HepG2 (cell line): Measurements from ENCODE around the gene PLGRKT. TPM values are rescaled to one million over a fixed set of nuclear protein-coding genes. Genes with fewer than 3 reads are reported as not detected.

Experiments used
- ATAC-seq: fragments of 200-7000 bp; cut with Tn5 transposase; 3 replicates; pipeline ENCODE4 v1.9.1; 2020; ENCODE audit warnings: mild to moderate bottlenecking, moderate library complexity
- BruUV-seq: library from RNA; stranded (reverse); fragments of 400-500 nt; replicated peaks from 2 replicates; lab custom pipeline; 2021; lab: Mats Ljungman, UMichigan
- CTCF ChIA-PET: fragments of 300-600 bp; formaldehyde crosslinking; extraction: SDS; loops from one replicate; lab custom pipeline; 2021; ENCODE audit warnings: low total read pairs, inconsistent platforms, low intra/inter-chr PET ratio; lab: Yijun Ruan, JAX
- POLR2A ChIA-PET: fragments of 350-600 bp; sonication (Branson Sonifier 250); formaldehyde crosslinking; loops from one replicate; lab custom pipeline; 2020; ENCODE audit warnings: antibody characterized with exemption, inconsistent platforms; lab: Yijun Ruan, JAX
- DNase-seq: peaks from one replicate; pipeline ENCODE4 v3.0.0-alpha.2; 2015; ENCODE audit warnings: low spot score
- FAIRE-seq: peaks from 3 replicates; lab custom pipeline; 2011; peaks lifted over from hg19 to GRCh38; lab: Jason Lieb, UNC
- H2AFZ ChIP-seq: one replicate; pipeline ENCODE4 v1.6.1; 2011; ENCODE audit warnings: low read length, inconsistent platforms
- H3K27ac ChIP-seq: fragments of 300-600 bp; 3 replicates; pipeline ENCODE4 v1.8.0; 2011; ENCODE audit warnings: mixed run types, mild to moderate bottlenecking, mixed read lengths, low read length, inconsistent platforms; ENCODE audit not compliant: insufficient read depth; ENCODE audit errors: extremely low read length
- H3K27me3 ChIP-seq, 2 experiments: fragments of 200-600 bp in 1 of 2; 2 replicates in 1 of 2; 3 replicates in 1 of 2; pipeline versions ENCODE4 v1.6.0 to v1.8.0; 2011; ENCODE audit warnings: low read length in 2 of 2, mild to moderate bottlenecking in 2 of 2, moderate library complexity in 2 of 2, inconsistent platforms in 1 of 2; ENCODE audit not compliant: insufficient read depth in 2 of 2, control insufficient read depth in 1 of 2
- H3K36me3 ChIP-seq, 2 experiments: fragments of 200-600 bp in 1 of 2; replicated peaks in 1 of 2; 2 replicates in 1 of 2; 3 replicates in 1 of 2; pipeline versions ENCODE4 v1.5.1 to v1.8.0; 2011; ENCODE audit warnings: low read length in 2 of 2, inconsistent platforms in 1 of 2; ENCODE audit not compliant: insufficient read depth in 2 of 2, control insufficient read depth in 1 of 2
- H3K4me1 ChIP-seq: 2 replicates; pipeline ENCODE4 v1.5.1; 2012; ENCODE audit warnings: low read length, inconsistent platforms; ENCODE audit not compliant: insufficient read depth
- H3K4me2 ChIP-seq: 2 replicates; pipeline ENCODE4 v1.6.0; 2011; ENCODE audit warnings: low read depth, low read length, inconsistent platforms
- H3K4me3 ChIP-seq, 3 experiments: fragments of 200-600 bp in 1 of 3; sonication (generic), shearing (Covaris generic) in 1 of 3; replicated peaks in 1 of 3; 2 replicates each; pipeline ENCODE4 v1.5.1; 2011 to 2016; ENCODE audit warnings: low read length in 3 of 3, inconsistent platforms in 2 of 3, low read depth in 2 of 3, mild to moderate bottlenecking in 2 of 3, control low read depth in 1 of 3, mixed read lengths in 1 of 3; ENCODE audit not compliant: insufficient read depth in 1 of 3
- H3K79me2 ChIP-seq: one replicate; pipeline ENCODE4 v1.6.1; 2011; ENCODE audit warnings: low read length, inconsistent platforms; ENCODE audit not compliant: insufficient read depth
- H3K9ac ChIP-seq: 2 replicates; pipeline ENCODE4 v1.6.0; 2011; ENCODE audit warnings: mild to moderate bottlenecking, low read depth, low read length, inconsistent platforms; ENCODE audit not compliant: insufficient read depth
- H3K9me3 ChIP-seq: 2 replicates; pipeline ENCODE4 v1.5.1; 2012; ENCODE audit warnings: mild to moderate bottlenecking, low read length
- H4K20me1 ChIP-seq: 2 replicates; pipeline ENCODE4 v1.6.0; 2011; ENCODE audit warnings: inconsistent platforms, mild to moderate bottlenecking, low read length, moderate library complexity; ENCODE audit not compliant: insufficient read depth
- ARNTL ChIP-seq: sonication (generic); formaldehyde crosslinking; IDR thresholded peaks from 2 replicates; pipeline ENCODE4 v1.4.0; 2020; ENCODE audit warnings: mild to moderate bottlenecking, missing genetic modification reagents
- CCDC6 ChIP-seq: sonication (generic); formaldehyde crosslinking; IDR thresholded peaks from 2 replicates; pipeline ENCODE4 v1.8.1; 2022; ENCODE audit warnings: mild to moderate bottlenecking, missing genetic modification reagents, moderate library complexity
- DDIT3 ChIP-seq: sonication (generic); formaldehyde crosslinking; IDR thresholded peaks from 2 replicates; pipeline ENCODE4 v1.4.0; 2020; ENCODE audit warnings: mild to moderate bottlenecking, missing genetic modification reagents
- KDM6A ChIP-seq: IDR thresholded peaks from 2 replicates; pipeline ENCODE4 v1.6.1; 2016; ENCODE audit warnings: low read depth
- MIER2 ChIP-seq: IDR thresholded peaks from 2 replicates; pipeline ENCODE4 v1.6.1; 2016; ENCODE audit warnings: missing biosample characterization, missing genetic modification reagents
- MZF1 ChIP-seq: sonication (generic); formaldehyde crosslinking; IDR thresholded peaks from 2 replicates; pipeline ENCODE4 v1.8.1; 2023; ENCODE audit warnings: mild to moderate bottlenecking, missing genetic modification reagents, borderline replicate concordance
- RERE ChIP-seq: IDR thresholded peaks from 2 replicates; pipeline ENCODE4 v1.6.1; 2016; ENCODE audit warnings: low read depth, missing genetic modification reagents, missing compliant biosample characterization
- TBX2 ChIP-seq: sonication (generic); formaldehyde crosslinking; IDR thresholded peaks from 2 replicates; pipeline ENCODE4 v1.5.0; 2020; ENCODE audit warnings: missing genetic modification reagents, mild to moderate bottlenecking, borderline replicate concordance
- TCF12 ChIP-seq, 2 experiments: fragments of 450-650 bp in 1 of 2; sonication (generic) in 1 of 2; formaldehyde crosslinking in 1 of 2; IDR thresholded peaks; 2 replicates each; pipeline versions ENCODE4 v1.6.1 to v1.8.0; 2017 to 2022; ENCODE audit warnings: antibody characterized with exemption in 1 of 2, mild to moderate bottlenecking in 1 of 2, missing genetic modification reagents in 1 of 2, moderate library complexity in 1 of 2
- TEAD3 ChIP-seq: optimal IDR thresholded peaks from 2 replicates; pipeline ENCODE3; 2016; ENCODE audit warnings: borderline replicate concordance
- ZNF558 ChIP-seq: sonication (generic); formaldehyde crosslinking; IDR thresholded peaks from 2 replicates; pipeline ENCODE4 v1.9.0; 2022; ENCODE audit warnings: mild to moderate bottlenecking, missing genetic modification reagents, borderline replicate concordance
- ZNF816 ChIP-seq: sonication (generic); formaldehyde crosslinking; IDR thresholded peaks from 2 replicates; pipeline ENCODE4 v1.8.0; 2022; ENCODE audit warnings: missing genetic modification reagents, mild to moderate bottlenecking, borderline replicate concordance
- WGBS: methylation state at CpG from one replicate; pipeline ENCODE4 v1.1.6; 2017; ENCODE audit warnings: low lambda C conversion rate; 5-methylcytosine and 5-hydroxymethylcytosine counted together
- in situ Hi-C: cut with HindIII; loops from 2 replicates; pipeline ENCODE4 v1.10.0; 2017; ENCODE audit warnings: low pct_unique_long_range_greater_than_20kb; ENCODE audit not compliant: extremely low pct_ligation_motif_present
- intact Hi-C: fragments of 100-400 bp; cut with micrococcal nuclease; formaldehyde crosslinking; loops from one replicate; pipeline ENCODE4 v1.10.0; 2022; ENCODE audit not compliant: unreplicated experiment
- polyA plus RNA-seq, 8 experiments: library from polyadenylated mRNA; depleted of rRNA in 3 of 8; stranded (reverse) in 7 of 8; unstranded in 1 of 8; fragments of >200 nt; fragmentation: Illumina TruSeq in 4 of 8; extraction: Trizol in 4 of 8; gene quantifications; 2 replicates each; pipeline versions ENCODE4 v1.2.1 to v1.2.3, GENCODE V29; 2011 to 2016; ENCODE audit warnings: low read depth in 4 of 8, missing spikeins in 1 of 8, mixed read lengths in 1 of 8; ENCODE audit not compliant: insufficient read depth in 1 of 8
- total RNA-seq, 5 experiments: library from RNA; depleted of rRNA; stranded (reverse); fragments of >200 nt; fragmentation: Illumina TruSeq; extraction: Trizol; gene quantifications; 2 replicates each; pipeline ENCODE4 v1.2.3, GENCODE V29; 2016; ENCODE audit warnings: low read depth in 1 of 5

PLGRKT gene
- total and polyA plus RNA-seq, 2 of the 13 experiments (the other 11 are each of a cell fraction or from before 2014, with no cell fraction given) = 5.0 to 15.8 TPM

GRCh38 chr9:5446451-5447236, 8.9 kb upstream of the PLGRKT start:
- FAIRE-seq (no peak), ATAC-seq (no peak), DNase-seq (no peak)
- Histone ChIP-seq H4K20me1 (no peaks in the 10 kb centered on the region), H3K27me3 (peaks cover 0 to 4% of the 10 kb centered on the region in 2 experiments; a peak in 1 of 5 replicates), H3K4me3 (no peak overlapping the region), H3K9ac (no peak overlapping the region), H3K36me3 (no peaks in the 10 kb centered on the region), H3K27ac (no peak overlapping the region), H2AFZ (no peak overlapping the region), H3K9me3 (no peaks in the 10 kb centered on the region), H3K4me1 (peaks cover 8% of the 10 kb centered on the region), H3K4me2 (no peak overlapping the region), H3K79me2 (no peaks in the 10 kb centered on the region)
- in situ Hi-C loops (loop anchor here (10.0 to 25.0 kb wide), 3 partner anchors 148 to 684 kb away; partner anchors contain the start of gene JAK2), intact Hi-C loops (no loop called here)
- 16% methylated on average over 3 of the region's 3 CpGs for WGBS
- CTCF ChIA-PET = no interaction called here
- no TSS peak for BruUV-seq
- POLR2A ChIA-PET = no interaction called here
- TF ChIP-seq ARNTL (CRISPR knock-in tag) (no peak), MZF1 (CRISPR knock-in tag) (no peak), ZNF558 (CRISPR knock-in tag) (no peak), TEAD3 (CRISPR knock-in tag) (no peak), TBX2 (no peak)
- TF ChIP-seq, all 625 proteins: peak for 0

GRCh38 chr9:5445886-5446285, 8.2 kb upstream of the PLGRKT start:
- DNase-seq (no peak), ATAC-seq (no peak), FAIRE-seq (no peak)
- BruUV-seq = no TSS peak
- H3K9me3 ChIP-seq = no peaks in the 10 kb centered on the region
- H3K4me3 ChIP-seq = no peak overlapping the region
- CTCF ChIA-PET = no interaction called here
- no peaks in the 10 kb centered on the region for H3K36me3 ChIP-seq
- H3K9ac ChIP-seq = no peak overlapping the region
- H3K4me2 ChIP-seq = no peak overlapping the region
- no peaks in the 10 kb centered on the region for H4K20me1 ChIP-seq
- no peak overlapping the region for H2AFZ ChIP-seq
- POLR2A ChIA-PET = no interaction called here
- peaks cover 0 to 4% of the 10 kb centered on the region in 2 experiments; a peak in 1 of 5 replicates for H3K27me3 ChIP-seq
- in situ Hi-C loops = loop anchor here (10.0 to 25.0 kb wide), 3 partner anchors 149 to 684 kb away; partner anchors contain the start of gene JAK2
- intact Hi-C loops = no loop called here
- H3K27ac ChIP-seq = no peak overlapping the region
- peaks cover 8% of the 10 kb centered on the region for H3K4me1 ChIP-seq
- H3K79me2 ChIP-seq = no peaks in the 10 kb centered on the region
- TF ChIP-seq RERE (CRISPR knock-in tag) = no peak
- no peak for TF ChIP-seq ZNF816 (CRISPR knock-in tag)
- no peak for TF ChIP-seq MIER2 (CRISPR knock-in tag)
- no peak for TF ChIP-seq CCDC6 (CRISPR knock-in tag)
- no peak for TF ChIP-seq TCF12 (IDR thresholded peaks at IDR 0.05)
- no peak for TF ChIP-seq TCF12 (CRISPR knock-in tag; IDR thresholded peaks at IDR 0.05)
- TF ChIP-seq KDM6A = no peak
- no peak for TF ChIP-seq DDIT3 (CRISPR knock-in tag)
